ENCODE data around the gene CHST10. TPM values are rescaled to one million over a fixed set of nuclear protein-coding genes. Genes with fewer than 3 reads are reported as not detected.

CHST10 gene
- total RNA-seq, 4 donors from 2014 or later, result 10.8 to 17.0 (median 13.5) TPM

DNA sequence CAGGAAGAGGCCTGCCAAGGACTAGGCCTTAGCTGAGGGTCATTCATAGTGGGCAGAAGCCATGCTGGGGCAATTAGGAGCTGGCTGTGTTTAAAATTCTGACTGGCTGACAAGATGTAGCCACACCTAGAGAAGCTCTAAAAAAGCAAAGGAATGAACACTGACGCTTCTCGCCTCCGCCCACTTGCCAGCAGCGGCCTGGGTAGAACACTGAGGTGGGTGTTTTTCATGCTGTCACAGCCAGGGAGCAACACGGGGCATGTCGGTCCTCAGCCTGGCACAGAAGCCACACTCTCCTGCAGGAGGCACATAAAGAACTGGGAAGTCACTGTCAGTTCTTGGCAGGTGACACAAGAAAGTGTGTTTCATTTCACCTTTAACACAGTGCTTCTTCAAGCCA is 10.4 kb downstream of the CHST10 start:
- Histone ChIP-seq H3K36me3 (peaks cover 17 to 59% (median 48%) of the 10 kb centered on the region in 4 donors), H3K27ac (replicated peaks in 1 of 4) (no peak overlapping the region), H3K4me1 (peaks cover 0 to 21% (median 7%) of the 10 kb centered on the region in 4 donors), H3K4me3 (no peak overlapping the region), H3K27me3 (no peaks in the 10 kb centered on the region), H3K9me3 (no peaks in the 10 kb centered on the region)
- intact Hi-C loops (cut with DNase I), result no loop called here
- DNase-seq (ENCODE audit: extremely low spot score), result no peak
- WGBS, result 77% methylated on average over 6 of the region's 6 CpGs
- no peak for TF ChIP-seq POLR2A (IDR thresholded peaks at IDR 0.05; ENCODE audit: low read depth)
- TF ChIP-seq POLR2AphosphoS5 (IDR thresholded peaks at IDR 0.05), result no peak
- no peak for TF ChIP-seq EP300 (IDR thresholded peaks at IDR 0.05)
- TF ChIP-seq, protein P1, sequence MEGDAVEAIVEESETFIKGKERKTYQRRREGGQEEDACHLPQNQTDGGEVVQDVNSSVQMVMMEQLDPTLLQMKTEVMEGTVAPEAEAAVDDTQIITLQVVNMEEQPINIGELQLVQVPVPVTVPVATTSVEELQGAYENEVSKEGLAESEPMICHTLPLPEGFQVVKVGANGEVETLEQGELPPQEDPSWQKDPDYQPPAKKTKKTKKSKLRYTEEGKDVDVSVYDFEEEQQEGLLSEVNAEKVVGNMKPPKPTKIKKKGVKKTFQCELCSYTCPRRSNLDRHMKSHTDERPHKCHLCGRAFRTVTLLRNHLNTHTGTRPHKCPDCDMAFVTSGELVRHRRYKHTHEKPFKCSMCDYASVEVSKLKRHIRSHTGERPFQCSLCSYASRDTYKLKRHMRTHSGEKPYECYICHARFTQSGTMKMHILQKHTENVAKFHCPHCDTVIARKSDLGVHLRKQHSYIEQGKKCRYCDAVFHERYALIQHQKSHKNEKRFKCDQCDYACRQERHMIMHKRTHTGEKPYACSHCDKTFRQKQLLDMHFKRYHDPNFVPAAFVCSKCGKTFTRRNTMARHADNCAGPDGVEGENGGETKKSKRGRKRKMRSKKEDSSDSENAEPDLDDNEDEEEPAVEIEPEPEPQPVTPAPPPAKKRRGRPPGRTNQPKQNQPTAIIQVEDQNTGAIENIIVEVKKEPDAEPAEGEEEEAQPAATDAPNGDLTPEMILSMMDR (IDR thresholded peaks at IDR 0.05), result no peak

DNA sequence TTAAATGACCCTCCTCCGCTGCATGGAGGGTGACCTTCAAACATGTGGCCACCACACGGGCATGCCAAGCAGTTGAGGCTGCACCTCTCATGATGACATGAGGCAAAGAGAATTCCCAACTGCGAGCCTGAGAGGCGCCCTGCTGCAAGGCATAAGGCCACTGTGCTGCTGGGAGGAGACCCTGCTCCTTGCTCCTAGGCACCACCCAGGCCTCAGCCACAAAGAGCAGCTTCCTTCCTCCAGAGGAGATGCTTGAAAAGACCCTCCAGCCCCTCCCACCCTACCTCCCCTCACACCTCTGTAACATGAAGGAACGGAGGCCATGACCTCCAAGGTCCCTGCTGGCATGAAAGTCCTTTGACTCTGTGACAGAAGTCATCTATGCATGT is 11.4 kb downstream of the CHST10 start:
- no peak overlapping the region for H3K4me3 ChIP-seq
- no peak overlapping the region for H3K27ac ChIP-seq (replicated peaks in 1 of 4)
- no peaks in the 10 kb centered on the region for H3K27me3 ChIP-seq
- TF ChIP-seq POLR2AphosphoS5 (IDR thresholded peaks at IDR 0.05) (no peak), EP300 (IDR thresholded peaks at IDR 0.05) (no peak)
- TF ChIP-seq, protein P1 (IDR thresholded peaks at IDR 0.05), result no peak
- no peak for DNase-seq (ENCODE audit: extremely low spot score)
- WGBS, result 94% methylated on average over 5 of the region's 5 CpGs
- intact Hi-C loops (cut with DNase I), result no loop called here
- H3K36me3 ChIP-seq, result peaks cover 17 to 62% (median 58%) of the 10 kb centered on the region in 4 donors
- no peaks in the 10 kb centered on the region for H3K9me3 ChIP-seq
- peaks cover 0 to 21% (median 3%) of the 10 kb centered on the region in 4 donors for H3K4me1 ChIP-seq

DNA sequence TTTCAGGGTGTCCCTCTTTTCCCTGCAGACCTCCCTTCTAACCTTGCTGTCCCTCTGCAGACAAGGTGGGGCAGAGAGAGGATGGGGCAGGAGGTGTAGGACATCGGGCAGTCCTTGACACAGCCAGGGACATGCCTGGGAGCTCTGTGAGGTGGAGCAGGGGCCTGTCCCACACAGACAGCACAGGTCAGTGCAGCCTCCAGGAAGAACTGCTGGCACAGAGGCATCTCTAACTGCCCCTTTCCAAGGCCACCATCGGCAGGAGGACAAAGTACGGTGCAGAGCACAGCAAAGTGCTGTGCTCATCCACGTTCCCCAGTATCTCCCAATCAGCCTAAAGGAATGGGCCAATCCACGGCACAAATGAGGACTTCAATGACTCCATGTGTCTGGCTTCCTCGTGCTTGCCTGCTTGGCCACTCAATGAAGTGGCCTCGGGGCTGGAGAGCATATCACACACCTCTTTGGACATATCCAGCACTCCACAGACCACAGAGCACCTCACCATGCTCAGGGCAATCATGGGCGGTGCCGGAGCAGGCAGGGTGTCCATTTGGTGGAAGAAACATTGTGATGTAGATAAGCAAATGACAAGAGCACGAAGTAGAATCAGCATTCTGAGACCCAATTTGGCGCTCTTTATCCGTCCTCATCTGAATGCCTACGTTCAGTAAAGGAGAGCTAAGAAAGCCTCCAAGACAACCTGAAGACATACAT is 11.9 kb downstream of the CHST10 start:
- H3K36me3 ChIP-seq, result peaks cover 17 to 68% (median 63%) of the 10 kb centered on the region in 4 donors

DNA sequence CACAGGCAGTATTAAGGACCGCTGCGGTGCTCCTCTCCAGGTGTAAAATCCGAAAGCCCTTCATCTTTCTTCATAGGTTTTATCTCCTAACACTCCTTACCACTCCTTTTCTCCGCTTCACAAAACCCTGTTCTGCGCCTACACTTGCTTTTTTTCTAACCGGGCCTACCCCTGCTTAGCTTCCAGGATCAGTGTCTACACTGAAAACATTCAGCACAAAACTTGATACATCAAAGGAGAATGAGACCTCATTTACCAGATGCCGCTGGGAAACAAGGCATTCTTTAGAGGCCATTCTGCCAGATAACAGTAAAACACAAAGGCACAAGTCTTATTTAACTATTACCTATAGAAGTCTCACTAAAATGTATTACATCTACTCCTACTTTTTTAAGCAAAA is 13.1 kb downstream of the CHST10 start:
- Histone ChIP-seq H3K36me3 (peaks cover 17 to 75% (median 68%) of the 10 kb centered on the region in 4 donors), H3K9me3 (no peaks in the 10 kb centered on the region), H3K4me3 (no peak overlapping the region), H3K4me1 (peaks cover 0 to 13% (median 0%) of the 10 kb centered on the region in 4 donors), H3K27me3 (no peaks in the 10 kb centered on the region), H3K27ac (replicated peaks in 1 of 4) (no peak overlapping the region)
- TF ChIP-seq POLR2AphosphoS5 (IDR thresholded peaks at IDR 0.05), result no peak
- TF ChIP-seq POLR2A (IDR thresholded peaks at IDR 0.05; ENCODE audit: low read depth), result no peak
- TF ChIP-seq EP300 (IDR thresholded peaks at IDR 0.05), result no peak
- TF ChIP-seq, protein P1 (IDR thresholded peaks at IDR 0.05), result no peak
- 95% methylated on average over 7 of the region's 7 CpGs for WGBS
- DNase-seq (ENCODE audit: extremely low spot score), result no peak
- intact Hi-C loops (cut with DNase I), result no loop called here

More for the DNA sequence above, 11.9 kb downstream of the CHST10 start:
- no peak overlapping the region for H3K27ac ChIP-seq (replicated peaks in 1 of 4)
- DNase-seq (ENCODE audit: extremely low spot score), result no peak
- intact Hi-C loops (cut with DNase I), result no loop called here
- TF ChIP-seq POLR2A (IDR thresholded peaks at IDR 0.05; ENCODE audit: low read depth), result no peak
- TF ChIP-seq, protein P1 (IDR thresholded peaks at IDR 0.05), result no peak
- no peak for TF ChIP-seq POLR2AphosphoS5 (IDR thresholded peaks at IDR 0.05)
- no peak for TF ChIP-seq EP300 (IDR thresholded peaks at IDR 0.05)
- no peaks in the 10 kb centered on the region for H3K27me3 ChIP-seq
- WGBS, result 95% methylated on average over 12 of the region's 13 CpGs
- no peaks in the 10 kb centered on the region for H3K9me3 ChIP-seq
- peaks cover 0 to 21% (median 3%) of the 10 kb centered on the region in 4 donors for H3K4me1 ChIP-seq
- H3K4me3 ChIP-seq, result no peak overlapping the region

Measured in esophagus muscularis mucosa (tissue), 4 donors.